Chondrocyte (in vitro differentiated cells): ENCODE measurements around the gene CKM. TPM values are rescaled to one million over a fixed set of nuclear protein-coding genes. Genes with fewer than 3 reads are reported as not detected.

Experiments
- DNase-seq: peaks from one replicate; pipeline ENCODE4 v3.0.0; 2021; ENCODE audit warnings: mixed read lengths, low spot score
- H3K27ac Mint-ChIP-seq: one replicate; pipeline ENCODE4 v1.8.0; 2021; ENCODE audit warnings: mild to moderate bottlenecking, moderate library complexity, mixed read lengths; ENCODE audit not compliant: unreplicated experiment
- H3K27me3 Mint-ChIP-seq: 2 replicates; pipeline ENCODE4 v1.8.0; 2021; ENCODE audit warnings: low read depth, mixed read lengths
- H3K36me3 Mint-ChIP-seq: 2 replicates; pipeline ENCODE4 v1.8.0; 2021; ENCODE audit warnings: low read depth, mixed read lengths
- H3K4me1 Mint-ChIP-seq: 2 replicates; pipeline ENCODE4 v1.8.0; 2021; ENCODE audit warnings: low read depth, mild to moderate bottlenecking, mixed read lengths
- H3K4me3 Mint-ChIP-seq: one replicate; pipeline ENCODE4 v1.8.0; 2021; ENCODE audit warnings: mild to moderate bottlenecking, moderate library complexity, mixed read lengths; ENCODE audit not compliant: unreplicated experiment
- H3K9me3 Mint-ChIP-seq: 2 replicates; pipeline ENCODE4 v1.8.0; 2021; ENCODE audit warnings: low read depth, mixed read lengths
- total RNA-seq: library from RNA; stranded (reverse); gene quantifications from 3 replicates; pipeline ENCODE4 v1.2.1, GENCODE V29; 2021
- TF ChIP-seq, protein P1 (sequence below): fragments of 200-600 bp; sonication (generic); IDR thresholded peaks from 2 replicates; pipeline ENCODE4 v1.5.0; 2021; ENCODE audit warnings: antibody characterized with exemption, mild to moderate bottlenecking, moderate library complexity

The CKM gene
- total RNA-seq, 1 donor from 2014 or later = not detected

DNA sequence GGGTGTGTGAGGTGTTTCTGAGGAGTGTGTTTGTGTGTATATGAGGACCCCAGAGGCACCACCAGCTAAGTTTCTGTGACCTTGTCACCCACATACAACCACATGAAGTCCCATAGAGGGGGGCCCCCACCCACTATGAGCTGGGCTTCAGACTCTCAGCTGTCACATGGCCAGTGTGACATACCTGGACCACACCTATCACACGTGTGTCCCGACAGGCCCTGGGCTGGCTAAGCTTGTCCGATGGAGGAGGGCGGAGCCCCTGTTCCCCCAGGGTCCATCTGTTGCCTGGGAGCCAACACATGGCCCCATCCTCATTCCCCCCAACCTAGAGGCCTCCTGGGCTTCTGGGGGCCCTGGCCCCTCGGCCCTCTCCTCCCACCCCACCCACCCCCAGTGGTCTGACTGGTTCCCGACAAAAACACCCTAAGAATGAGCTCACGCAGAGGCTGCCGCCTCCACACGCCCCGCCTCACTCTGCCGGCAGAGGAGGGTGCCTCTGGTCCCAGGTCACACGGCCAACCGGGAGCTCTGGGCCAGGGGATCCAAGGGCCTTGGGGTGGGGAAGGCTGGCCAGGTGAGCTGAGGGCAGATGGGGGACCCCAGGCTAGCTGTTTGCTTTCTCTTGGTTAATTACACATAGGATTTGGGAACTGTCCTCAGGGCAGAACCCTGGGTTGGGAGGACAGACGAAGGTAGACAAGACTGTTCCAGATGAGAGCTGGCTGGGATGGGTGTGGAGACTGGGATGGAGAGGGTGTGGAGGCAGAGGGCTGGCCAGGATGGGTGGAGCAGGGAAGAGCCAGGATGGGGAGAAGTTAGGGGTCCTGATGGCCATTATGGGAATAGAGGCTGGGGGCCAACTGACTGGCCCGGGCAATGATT is 22.2 kb upstream of the CKM start:
- H3K4me1 Mint-ChIP-seq = peaks cover 4% of the 10 kb centered on the region
- no peaks in the 10 kb centered on the region for H3K9me3 Mint-ChIP-seq
- H3K27ac Mint-ChIP-seq = no peak overlapping the region
- H3K4me3 Mint-ChIP-seq = no peak overlapping the region
- peaks cover 2% of the 10 kb centered on the region for H3K27me3 Mint-ChIP-seq
- no peak for DNase-seq
- TF ChIP-seq, protein P1, sequence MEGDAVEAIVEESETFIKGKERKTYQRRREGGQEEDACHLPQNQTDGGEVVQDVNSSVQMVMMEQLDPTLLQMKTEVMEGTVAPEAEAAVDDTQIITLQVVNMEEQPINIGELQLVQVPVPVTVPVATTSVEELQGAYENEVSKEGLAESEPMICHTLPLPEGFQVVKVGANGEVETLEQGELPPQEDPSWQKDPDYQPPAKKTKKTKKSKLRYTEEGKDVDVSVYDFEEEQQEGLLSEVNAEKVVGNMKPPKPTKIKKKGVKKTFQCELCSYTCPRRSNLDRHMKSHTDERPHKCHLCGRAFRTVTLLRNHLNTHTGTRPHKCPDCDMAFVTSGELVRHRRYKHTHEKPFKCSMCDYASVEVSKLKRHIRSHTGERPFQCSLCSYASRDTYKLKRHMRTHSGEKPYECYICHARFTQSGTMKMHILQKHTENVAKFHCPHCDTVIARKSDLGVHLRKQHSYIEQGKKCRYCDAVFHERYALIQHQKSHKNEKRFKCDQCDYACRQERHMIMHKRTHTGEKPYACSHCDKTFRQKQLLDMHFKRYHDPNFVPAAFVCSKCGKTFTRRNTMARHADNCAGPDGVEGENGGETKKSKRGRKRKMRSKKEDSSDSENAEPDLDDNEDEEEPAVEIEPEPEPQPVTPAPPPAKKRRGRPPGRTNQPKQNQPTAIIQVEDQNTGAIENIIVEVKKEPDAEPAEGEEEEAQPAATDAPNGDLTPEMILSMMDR = no peak
- peaks cover 5% of the 10 kb centered on the region for H3K36me3 Mint-ChIP-seq

DNA sequence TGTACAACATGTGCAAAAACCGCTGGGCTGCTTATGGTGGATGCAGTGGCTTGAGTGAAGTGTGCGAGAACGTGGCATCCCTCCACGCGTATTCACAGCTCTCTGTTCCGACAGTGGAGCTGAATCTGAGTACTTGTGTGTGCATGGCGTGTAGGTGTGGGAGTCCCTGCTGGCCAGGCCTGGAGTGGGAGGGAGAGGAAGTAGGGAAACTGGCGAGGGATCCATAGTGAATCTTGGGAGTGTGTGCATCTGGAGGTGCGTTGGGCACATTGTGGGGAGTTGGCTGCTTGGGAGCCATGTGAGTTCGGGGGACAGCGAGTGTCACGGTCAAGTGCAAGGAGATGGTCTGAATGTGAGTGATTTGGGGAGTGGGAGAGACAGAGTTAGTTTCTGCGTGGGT is 20.2 kb upstream of the CKM start:
- TF ChIP-seq, protein P1 = no peak
- H3K4me1 Mint-ChIP-seq = peaks cover 7% of the 10 kb centered on the region
- no peaks in the 10 kb centered on the region for H3K9me3 Mint-ChIP-seq
- peaks cover 5% of the 10 kb centered on the region for H3K27me3 Mint-ChIP-seq
- DNase-seq = no peak
- no peak overlapping the region for H3K27ac Mint-ChIP-seq
- H3K36me3 Mint-ChIP-seq = peaks cover 1% of the 10 kb centered on the region
- H3K4me3 Mint-ChIP-seq = no peak overlapping the region

DNA sequence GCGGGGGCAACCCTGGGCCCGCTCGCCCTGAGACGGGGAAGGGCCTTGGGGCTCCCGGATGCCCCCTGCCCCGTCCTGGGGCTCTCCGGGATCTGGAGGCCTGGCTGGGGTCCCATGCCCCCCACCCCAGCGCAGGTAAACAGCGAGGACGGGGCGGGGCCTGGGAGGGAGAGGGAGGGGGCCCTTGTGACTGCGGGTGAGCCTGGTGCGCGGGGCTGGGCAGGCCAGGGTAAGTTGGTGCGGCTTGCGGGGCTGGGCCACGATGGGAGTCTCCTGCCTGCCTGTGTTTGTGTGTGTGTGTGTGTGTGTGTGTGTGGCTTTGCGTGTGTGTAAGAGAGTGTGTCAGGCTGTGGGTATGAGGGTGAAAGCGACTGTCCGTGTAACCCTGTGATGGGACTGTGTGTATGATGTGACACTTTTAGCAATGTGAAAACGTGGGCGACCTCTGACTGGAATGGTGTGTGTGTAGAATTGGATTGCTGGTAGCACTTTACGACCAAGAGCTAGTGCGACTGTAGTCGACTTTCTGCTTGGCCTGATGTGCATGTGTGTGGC is 18.3 kb upstream of the CKM start:
- no peak for DNase-seq
- peaks cover 7% of the 10 kb centered on the region for H3K4me1 Mint-ChIP-seq
- peaks cover 1% of the 10 kb centered on the region for H3K36me3 Mint-ChIP-seq
- no peak overlapping the region for H3K27ac Mint-ChIP-seq
- H3K9me3 Mint-ChIP-seq = no peaks in the 10 kb centered on the region
- H3K4me3 Mint-ChIP-seq = no peak overlapping the region
- peaks cover 5% of the 10 kb centered on the region for H3K27me3 Mint-ChIP-seq
- TF ChIP-seq, protein P1 = no peak

- no peak for DNase-seq
- Mint-ChIP-seq H3K27me3 (peaks cover 5% of the 10 kb centered on the region), H3K4me3 (peak within 1 kb of the TSS; percentile 25), H3K9me3 (no peaks in the 10 kb centered on the region), H3K36me3 (peaks cover 1% of the 10 kb centered on the region), H3K27ac (no peak within 1 kb of the TSS), H3K4me1 (peaks cover 7% of the 10 kb centered on the region)
- TF ChIP-seq, protein P1 = no peak
Measured at GRCh38 chr19:45340232-45340898, 17.7 kb upstream of the CKM start, which contains the start of gene KLC3. Gene KLC3 (plus strand): TSS chr19:45340750. CDS start chr19:45345542, 4,792 bp downstream.

GRCh38 chr19:45339629-45340028 is 17.0 kb upstream of the CKM start:
- H3K9me3 Mint-ChIP-seq = no peaks in the 10 kb centered on the region
- H3K27me3 Mint-ChIP-seq = peaks cover 3% of the 10 kb centered on the region

More at GRCh38 chr19:45339629-45340028, 17.0 kb upstream of the CKM start:
- Mint-ChIP-seq H3K36me3 (peaks cover 1% of the 10 kb centered on the region), H3K27ac (no peak overlapping the region), H3K4me3 (no peak overlapping the region), H3K4me1 (peaks cover 7% of the 10 kb centered on the region)
- DNase-seq = no peak
- TF ChIP-seq, protein P1 = no peak
